Measurements from ENCODE around the gene CPNE8.

- no peak for TF ChIP-seq CTCF (conservative IDR thresholded peaks at IDR 0.05; ENCODE audit: low read length)
- no peak for TF ChIP-seq EZH2phosphoT487 (IDR thresholded peaks at IDR 0.05; ENCODE audit: borderline replicate concordance, low read depth, low read length)
Observed at GRCh38 chr12:38648813-38649212, 256.6 kb downstream of the CPNE8 start.

Measured in OCI-LY7 (cell line).